ENCODE results near the gene DNAJC6. TPM values are rescaled to one million over a fixed set of nuclear protein-coding genes. Genes with fewer than 3 reads are reported as not detected.

DNAJC6 gene
- total RNA-seq, 1 experiment from 2014 or later: 15.6 TPM

DNA sequence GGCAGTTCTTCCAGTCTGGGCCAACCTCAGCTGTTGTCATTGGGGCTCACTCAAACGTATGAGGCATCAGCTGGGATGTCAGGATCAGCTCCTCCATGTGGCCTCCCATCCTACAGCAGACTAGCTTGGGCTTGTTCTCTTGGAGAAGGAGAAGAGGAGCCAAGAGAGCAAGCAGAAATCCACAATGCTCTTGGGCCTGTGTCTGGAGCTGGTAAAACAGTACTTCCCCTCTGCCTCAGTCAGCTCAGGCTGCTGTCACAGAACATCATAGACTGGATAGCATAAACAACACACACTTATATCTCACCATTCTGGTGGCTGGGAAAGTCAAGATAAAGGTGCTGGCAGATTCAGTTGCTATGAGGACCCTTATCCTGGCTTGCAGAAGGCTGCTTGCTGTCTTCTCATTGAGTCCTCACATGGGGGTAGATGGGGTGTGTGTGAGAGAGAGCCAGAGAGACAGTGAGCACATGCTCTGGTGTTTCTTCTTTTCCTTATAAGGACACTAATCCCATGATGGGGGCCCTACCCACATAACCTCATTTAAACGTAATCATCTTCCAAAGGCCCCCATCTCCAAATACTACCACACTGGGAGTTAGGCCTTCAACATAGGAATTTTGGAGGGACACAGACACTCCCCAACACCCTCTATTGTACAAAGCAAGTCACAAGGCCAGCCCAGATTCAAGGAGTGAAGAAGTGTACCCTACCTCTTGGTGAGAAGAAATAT lies 16.3 kb upstream of the DNAJC6 start:
- POLR2A ChIA-PET (ENCODE audit: unreplicated experiment): no interaction called here
- no peaks in the 10 kb centered on the region for H3K79me2 ChIP-seq (ENCODE audit: low read depth)
- no peak overlapping the region for H2AFZ ChIP-seq
- H3K9me3 ChIP-seq (ENCODE audit: insufficient read depth, low read depth): no peaks in the 10 kb centered on the region
- no peaks in the 10 kb centered on the region for H3K9me2 ChIP-seq (ENCODE audit: insufficient read depth)
- H3F3A ChIP-seq (ENCODE audit: insufficient read depth, low read depth): no peaks in the 10 kb centered on the region
- H3K27ac ChIP-seq: no peak overlapping the region
- H3K36me3 ChIP-seq (ENCODE audit: low read depth): no peaks in the 10 kb centered on the region
- no peaks in the 10 kb centered on the region for H4K20me1 ChIP-seq (ENCODE audit: insufficient read depth)
- intact Hi-C loops (cut with micrococcal nuclease; ENCODE audit: unreplicated experiment): no loop called here
- no peak overlapping the region for H3K4me3 ChIP-seq
- no peaks in the 10 kb centered on the region for H3K27me3 ChIP-seq (ENCODE audit: insufficient read depth, low read depth)
- DNase-seq: no peak
- CTCF ChIA-PET: no interaction called here
- TF ChIP-seq, protein P1, sequence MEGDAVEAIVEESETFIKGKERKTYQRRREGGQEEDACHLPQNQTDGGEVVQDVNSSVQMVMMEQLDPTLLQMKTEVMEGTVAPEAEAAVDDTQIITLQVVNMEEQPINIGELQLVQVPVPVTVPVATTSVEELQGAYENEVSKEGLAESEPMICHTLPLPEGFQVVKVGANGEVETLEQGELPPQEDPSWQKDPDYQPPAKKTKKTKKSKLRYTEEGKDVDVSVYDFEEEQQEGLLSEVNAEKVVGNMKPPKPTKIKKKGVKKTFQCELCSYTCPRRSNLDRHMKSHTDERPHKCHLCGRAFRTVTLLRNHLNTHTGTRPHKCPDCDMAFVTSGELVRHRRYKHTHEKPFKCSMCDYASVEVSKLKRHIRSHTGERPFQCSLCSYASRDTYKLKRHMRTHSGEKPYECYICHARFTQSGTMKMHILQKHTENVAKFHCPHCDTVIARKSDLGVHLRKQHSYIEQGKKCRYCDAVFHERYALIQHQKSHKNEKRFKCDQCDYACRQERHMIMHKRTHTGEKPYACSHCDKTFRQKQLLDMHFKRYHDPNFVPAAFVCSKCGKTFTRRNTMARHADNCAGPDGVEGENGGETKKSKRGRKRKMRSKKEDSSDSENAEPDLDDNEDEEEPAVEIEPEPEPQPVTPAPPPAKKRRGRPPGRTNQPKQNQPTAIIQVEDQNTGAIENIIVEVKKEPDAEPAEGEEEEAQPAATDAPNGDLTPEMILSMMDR (conservative IDR thresholded peaks at IDR 0.05): no peak
- TF ChIP-seq EZH2 (IDR thresholded peaks at IDR 0.05; ENCODE audit: low read depth): no peak
- BruUV-seq (replicated peaks): no TSS peak
- H3K4me1 ChIP-seq (replicated peaks; ENCODE audit: insufficient read depth): no peaks in the 10 kb centered on the region
- H3K4me2 ChIP-seq: no peak overlapping the region

DNA sequence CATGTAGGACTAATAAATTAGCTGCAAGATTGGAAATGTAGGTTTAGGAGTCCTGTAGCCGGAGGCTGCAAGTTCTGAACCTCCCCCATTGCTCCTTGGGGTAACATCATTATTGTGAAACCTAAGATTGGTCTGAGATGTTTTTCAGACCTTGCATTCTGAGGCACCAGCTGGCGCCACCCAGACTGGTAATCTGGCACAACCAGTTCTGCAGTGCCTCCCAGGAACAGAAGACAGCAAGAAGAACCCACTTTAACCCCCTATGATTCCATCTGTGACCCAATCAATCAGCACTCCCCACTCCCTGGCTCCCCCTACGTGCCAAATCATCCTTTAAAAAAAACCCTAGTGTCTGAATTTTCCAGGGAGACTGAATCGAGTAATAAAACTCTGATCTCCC lies 11.6 kb upstream of the DNAJC6 start:
- no peaks in the 10 kb centered on the region for H3K9me3 ChIP-seq (ENCODE audit: insufficient read depth, low read depth)
- CTCF ChIA-PET: no interaction called here
- no peaks in the 10 kb centered on the region for H3K4me1 ChIP-seq (replicated peaks; ENCODE audit: insufficient read depth)
- TF ChIP-seq EZH2 (IDR thresholded peaks at IDR 0.05; ENCODE audit: low read depth): no peak
- TF ChIP-seq, protein P1 (conservative IDR thresholded peaks at IDR 0.05): no peak
- no peaks in the 10 kb centered on the region for H3K36me3 ChIP-seq (ENCODE audit: low read depth)
- no TSS peak for BruUV-seq (replicated peaks)
- H3K9me2 ChIP-seq (ENCODE audit: insufficient read depth): no peaks in the 10 kb centered on the region
- no peaks in the 10 kb centered on the region for H3F3A ChIP-seq (ENCODE audit: insufficient read depth, low read depth)
- no peaks in the 10 kb centered on the region for H3K79me2 ChIP-seq (ENCODE audit: low read depth)
- H3K4me2 ChIP-seq: no peak overlapping the region
- POLR2A ChIA-PET (ENCODE audit: unreplicated experiment): no interaction called here
- no peaks in the 10 kb centered on the region for H4K20me1 ChIP-seq (ENCODE audit: insufficient read depth)
- H2AFZ ChIP-seq: no peak overlapping the region
- H3K27ac ChIP-seq: no peak overlapping the region
- intact Hi-C loops (cut with micrococcal nuclease; ENCODE audit: unreplicated experiment): no loop called here
- no peak overlapping the region for H3K4me3 ChIP-seq
- DNase-seq: peak in 1 of 2 experiments; percentile 17
- no peaks in the 10 kb centered on the region for H3K27me3 ChIP-seq (ENCODE audit: insufficient read depth, low read depth)

DNA sequence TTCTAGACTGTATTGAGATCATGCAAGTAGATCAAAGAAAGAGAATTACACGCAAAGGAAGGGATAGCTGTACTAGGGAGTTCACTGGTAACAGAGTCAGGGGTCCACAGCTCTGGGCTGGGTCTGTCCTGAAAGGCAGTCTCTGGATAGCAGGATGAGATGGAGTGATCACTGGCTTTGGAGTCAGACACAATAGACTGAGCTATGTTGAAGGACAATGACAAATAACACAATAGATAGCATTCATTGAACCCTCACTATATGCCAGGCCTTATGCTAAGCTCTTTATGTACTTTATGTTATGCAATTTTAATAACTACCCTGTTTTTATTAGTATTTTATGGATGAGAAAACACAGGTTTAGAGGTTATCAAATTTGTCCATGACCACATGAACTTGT lies 10.0 kb upstream of the DNAJC6 start:
- Histone ChIP-seq H3K9me3 (ENCODE audit: insufficient read depth, low read depth) (no peaks in the 10 kb centered on the region), H3F3A (ENCODE audit: insufficient read depth, low read depth) (no peaks in the 10 kb centered on the region), H3K4me1 (replicated peaks; ENCODE audit: insufficient read depth) (no peaks in the 10 kb centered on the region), H3K27me3 (ENCODE audit: insufficient read depth, low read depth) (no peaks in the 10 kb centered on the region), H3K9me2 (ENCODE audit: insufficient read depth) (no peaks in the 10 kb centered on the region), H2AFZ (no peak overlapping the region), H3K79me2 (ENCODE audit: low read depth) (no peaks in the 10 kb centered on the region), H3K27ac (no peak overlapping the region), H3K4me2 (no peak overlapping the region), H3K36me3 (ENCODE audit: low read depth) (no peaks in the 10 kb centered on the region), H3K4me3 (no peak overlapping the region), H4K20me1 (ENCODE audit: insufficient read depth) (no peaks in the 10 kb centered on the region)
- CTCF ChIA-PET: no interaction called here
- intact Hi-C loops (cut with micrococcal nuclease; ENCODE audit: unreplicated experiment): no loop called here
- POLR2A ChIA-PET (ENCODE audit: unreplicated experiment): no interaction called here
- BruUV-seq (replicated peaks): no TSS peak
- no peak for DNase-seq
- TF ChIP-seq EZH2 (IDR thresholded peaks at IDR 0.05; ENCODE audit: low read depth): no peak
- TF ChIP-seq, protein P1 (conservative IDR thresholded peaks at IDR 0.05): no peak
